GM10248 (cell line): Measurements from ENCODE around the gene LMTK2.

ENCODE experiments used
- CTCF ChIA-PET: fragments of 300-600 bp; sonication (Branson Sonifier 250); formaldehyde crosslinking; extraction: SDS; loops from one replicate; lab custom pipeline; 2021; ENCODE audit warnings: antibody characterized with exemption; lab: Yijun Ruan, JAX
- POLR2A ChIA-PET: fragments of 350-650 bp; sonication (Branson Sonifier 250); formaldehyde crosslinking; extraction: SDS; loops from one replicate; lab custom pipeline; 2020; ENCODE audit warnings: antibody characterized with exemption; lab: Yijun Ruan, JAX
- DNase-seq: peaks from one replicate; pipeline ENCODE4 v3.0.0; 2012; ENCODE audit errors: extremely low spot score
- CTCF ChIP-seq: IDR thresholded peaks from 2 replicates; pipeline ENCODE4 v1.5.1; 2012; ENCODE audit warnings: mild to moderate bottlenecking, low read depth; ENCODE audit errors: extremely low read depth, missing control alignments, control extremely low read depth

LMTK2 gene

GRCh38 chr7:98257701-98258100 is 151.0 kb downstream of the LMTK2 start:
- DNase-seq = no peak
- CTCF ChIA-PET = interaction anchor here (1.1 to 1.5 kb wide), 2 partner anchors 10 to 23 kb away, joined by 3 read pairs; no protein-coding TSS in a partner anchor
- TF ChIP-seq CTCF = no peak
- POLR2A ChIA-PET = no interaction called here
